Stimulated activated memory B cell treated with anti-CD40 and anti-IgM and Interleukin-4, amounts not matched to agents 10 μg/mL and 1 μg/mL and 100 μg/mL, for 72 hours (primary cell): ENCODE results near the gene ATG9B.

Experiments used
- ATAC-seq: fragments of 150-1000 bp; cut with Tn5 transposase; 2 replicates; pipeline ENCODE4 v1.10.0; 2021
- H3K27ac Mint-ChIP-seq: one replicate; pipeline ENCODE4 v1.8.0; 2022; ENCODE audit warnings: mild to moderate bottlenecking, mixed read lengths
- H3K27me3 Mint-ChIP-seq: one replicate; pipeline ENCODE4 v1.8.0; 2022; ENCODE audit warnings: mixed read lengths
- H3K36me3 Mint-ChIP-seq: one replicate; pipeline ENCODE4 v1.8.0; 2022; ENCODE audit warnings: mixed read lengths
- H3K4me1 Mint-ChIP-seq: one replicate; pipeline ENCODE4 v1.8.0; 2022; ENCODE audit warnings: mixed read lengths
- H3K4me3 Mint-ChIP-seq: one replicate; pipeline ENCODE4 v1.8.0; 2022; ENCODE audit warnings: mild to moderate bottlenecking, moderate library complexity, mixed read lengths
- H3K9me3 Mint-ChIP-seq: one replicate; pipeline ENCODE4 v1.8.0; 2022; ENCODE audit warnings: mixed read lengths

ATG9B gene

DNA sequence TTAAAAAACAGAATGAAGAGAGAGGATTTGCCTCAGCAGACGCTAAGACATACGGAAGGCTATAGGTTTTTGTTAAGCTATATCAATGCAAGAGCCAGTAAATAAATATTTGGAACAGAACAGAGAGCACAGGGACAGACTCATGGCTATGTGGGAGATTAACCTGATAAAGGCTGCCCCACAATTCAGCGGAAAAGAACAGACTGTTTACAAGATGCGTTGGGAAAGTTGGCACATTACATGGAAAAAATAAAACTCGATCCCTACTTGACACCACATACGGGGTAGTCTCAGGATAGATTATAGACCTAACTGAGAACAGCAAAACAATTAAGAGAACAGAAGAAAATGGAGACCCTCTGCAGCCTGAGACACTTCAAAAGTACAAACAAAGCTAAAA, 56.9 kb downstream of the ATG9B start:
- Mint-ChIP-seq H3K4me3 (no peak overlapping the region), H3K36me3 (no peaks in the 10 kb centered on the region), H3K4me1 (peaks cover 17% of the 10 kb centered on the region), H3K27me3 (peaks cover 25% of the 10 kb centered on the region), H3K9me3 (no peaks in the 10 kb centered on the region), H3K27ac (no peak overlapping the region)
- ATAC-seq: no peak

GRCh38 chr7:150966002-150966401, 58.3 kb downstream of the ATG9B start:
- H3K4me3 Mint-ChIP-seq: no peak overlapping the region
- H3K4me1 Mint-ChIP-seq: peaks cover 10% of the 10 kb centered on the region
- no peak for ATAC-seq
- H3K9me3 Mint-ChIP-seq: no peaks in the 10 kb centered on the region
- H3K27ac Mint-ChIP-seq: no peak overlapping the region
- H3K36me3 Mint-ChIP-seq: no peaks in the 10 kb centered on the region
- H3K27me3 Mint-ChIP-seq: peaks cover 38% of the 10 kb centered on the region

- no peak for ATAC-seq
- peaks cover 45% of the 10 kb centered on the region for H3K27me3 Mint-ChIP-seq
- peaks cover 10% of the 10 kb centered on the region for H3K4me1 Mint-ChIP-seq
- no peak overlapping the region for H3K4me3 Mint-ChIP-seq
- H3K36me3 Mint-ChIP-seq: no peaks in the 10 kb centered on the region
- no peak overlapping the region for H3K27ac Mint-ChIP-seq
- H3K9me3 Mint-ChIP-seq: no peaks in the 10 kb centered on the region
Measured at GRCh38 chr7:150965273-150965830, 58.9 kb downstream of the ATG9B start.
